SHP77 (cell line): ENCODE measurements around the gene CEP104.
A peak's percentile ranks its signal among the peaks of the same experiment; 100 is the strongest.

Experiments
- DNase-seq, 2 experiments: peaks; one replicate each; lab custom pipeline; 2025; lab: John Stamatoyannopoulos, UW

The CEP104 gene

DNA sequence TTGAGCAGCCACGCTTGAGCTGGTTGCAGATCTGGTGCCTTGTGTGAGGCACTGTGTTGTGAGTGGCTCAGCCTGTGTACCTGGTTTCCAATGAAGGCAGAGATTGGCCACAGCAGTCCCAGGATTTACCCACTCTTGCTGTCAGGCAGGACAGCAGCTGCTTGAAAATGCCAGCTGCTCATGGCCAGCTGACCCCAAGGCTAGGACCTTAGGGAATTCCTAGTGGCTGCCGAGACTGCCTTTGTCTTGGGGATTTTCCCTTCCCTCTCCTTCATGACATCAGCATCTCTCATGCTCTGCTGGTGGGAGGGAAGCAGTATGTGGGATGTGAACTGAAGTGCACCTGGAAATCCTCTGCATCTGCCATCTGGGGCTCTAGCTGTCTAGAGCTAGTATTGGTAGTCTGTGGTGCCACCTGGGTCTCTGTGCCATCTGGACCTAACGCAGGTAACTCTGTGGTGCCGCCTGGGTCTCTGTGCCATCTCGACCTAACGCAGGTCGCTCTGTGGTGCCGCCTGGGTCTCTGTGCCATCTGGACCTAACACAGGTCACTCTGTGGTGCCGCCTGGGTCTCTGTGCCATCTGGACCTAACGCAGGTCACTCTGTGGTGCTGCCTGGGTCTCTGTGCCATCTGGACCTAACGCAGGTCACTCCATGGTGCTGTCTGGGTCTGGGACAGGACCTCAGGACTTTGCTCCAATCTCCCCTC, 56.9 kb downstream of the CEP104 start:
- peak; percentile 74 to 78 for DNase-seq

GRCh38 chr1:3796215-3797061, 60.6 kb downstream of the CEP104 start, which contains the start of gene LRRC47:
LRRC47 (minus strand) TSS chr1:3796498; CDS start chr1:3796476, 22 bp downstream.
- DNase-seq, result peak; percentile 84 to 91

GRCh38 chr1:3795453-3796214, 61.4 kb downstream of the CEP104 start:
- DNase-seq, result no peak

GRCh38 chr1:3790952-3791351, 66.1 kb downstream of the CEP104 start:
- no peak for DNase-seq

- no peak for DNase-seq
These were observed 66.5 kb downstream of the CEP104 start for GRCh38 chr1:3790500-3790923.

DNA sequence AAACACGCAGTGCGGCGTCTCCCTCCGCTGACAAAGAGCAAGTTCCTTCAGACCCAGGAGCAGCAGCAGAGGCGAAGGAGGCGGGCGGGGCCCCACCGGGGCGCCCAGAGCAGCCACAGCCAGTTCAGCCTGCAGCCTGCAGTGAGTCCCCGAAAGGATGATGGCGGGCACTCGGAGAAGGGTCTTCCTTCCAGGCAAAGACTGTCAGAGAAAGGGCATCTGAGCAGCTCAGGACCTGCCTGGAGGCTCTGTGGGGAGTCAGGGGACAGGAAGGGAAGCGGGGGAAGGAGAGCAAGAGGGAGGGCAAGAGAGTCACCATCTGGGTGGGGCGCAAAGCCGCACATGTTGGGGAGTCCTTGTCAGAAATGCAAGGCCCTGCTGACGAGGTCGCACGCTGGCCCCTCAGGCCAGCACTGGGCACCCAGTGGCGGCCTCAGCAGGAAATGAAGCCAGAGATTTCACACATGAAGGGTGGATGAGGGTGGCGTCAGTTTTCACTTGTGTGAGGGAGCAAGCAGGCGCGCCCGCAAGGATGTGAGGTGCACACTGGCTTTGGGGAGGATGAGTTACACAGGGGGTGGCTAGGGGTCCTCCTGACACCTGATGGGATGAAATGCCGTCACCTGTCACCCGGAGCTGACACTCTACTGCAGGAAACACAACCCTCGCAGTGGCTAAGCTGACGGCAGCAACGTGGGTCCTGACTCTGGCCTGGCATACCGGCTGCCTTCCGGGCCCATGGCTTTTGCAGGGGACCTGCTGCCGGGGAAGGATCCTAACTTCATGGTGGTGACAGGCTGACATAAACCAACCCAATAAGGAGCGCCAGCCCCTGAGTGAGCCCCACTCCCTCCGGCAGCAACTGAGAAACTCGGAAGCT, 67.3 kb downstream of the CEP104 start:
- no peak for DNase-seq

DNA sequence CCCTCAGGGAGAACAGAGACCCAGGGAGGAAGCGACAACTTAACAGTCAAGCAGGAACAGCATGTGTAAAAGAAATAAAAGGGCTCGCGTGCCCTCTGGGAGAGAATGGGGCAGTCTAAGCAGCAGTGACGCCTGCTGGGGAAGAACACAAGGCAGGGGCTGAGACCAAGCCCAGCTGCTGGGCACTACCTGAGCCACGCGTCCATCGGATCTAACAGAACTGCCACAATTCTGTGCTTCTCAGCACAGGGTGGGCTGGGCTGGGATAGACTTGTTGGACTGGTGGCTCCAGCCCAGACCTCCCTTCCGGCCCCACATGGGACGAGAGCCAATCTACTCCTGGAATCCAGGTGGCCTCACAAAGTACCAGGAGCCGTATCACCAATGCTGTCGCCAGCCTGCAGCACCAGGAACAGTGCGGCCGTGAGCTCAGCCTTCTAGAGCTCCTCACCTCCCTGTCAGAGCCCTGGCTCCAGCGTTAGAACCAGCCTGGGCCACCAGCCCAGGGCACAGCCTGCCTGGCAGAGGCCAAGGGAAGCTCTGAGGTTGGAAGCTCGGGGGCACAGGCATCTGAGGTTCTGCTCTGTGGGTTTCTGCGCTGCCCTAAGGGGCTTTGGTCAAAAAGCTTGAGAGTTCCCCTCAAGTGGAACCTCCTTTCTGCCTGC, 68.1 kb downstream of the CEP104 start:
- no peak for DNase-seq

DNA sequence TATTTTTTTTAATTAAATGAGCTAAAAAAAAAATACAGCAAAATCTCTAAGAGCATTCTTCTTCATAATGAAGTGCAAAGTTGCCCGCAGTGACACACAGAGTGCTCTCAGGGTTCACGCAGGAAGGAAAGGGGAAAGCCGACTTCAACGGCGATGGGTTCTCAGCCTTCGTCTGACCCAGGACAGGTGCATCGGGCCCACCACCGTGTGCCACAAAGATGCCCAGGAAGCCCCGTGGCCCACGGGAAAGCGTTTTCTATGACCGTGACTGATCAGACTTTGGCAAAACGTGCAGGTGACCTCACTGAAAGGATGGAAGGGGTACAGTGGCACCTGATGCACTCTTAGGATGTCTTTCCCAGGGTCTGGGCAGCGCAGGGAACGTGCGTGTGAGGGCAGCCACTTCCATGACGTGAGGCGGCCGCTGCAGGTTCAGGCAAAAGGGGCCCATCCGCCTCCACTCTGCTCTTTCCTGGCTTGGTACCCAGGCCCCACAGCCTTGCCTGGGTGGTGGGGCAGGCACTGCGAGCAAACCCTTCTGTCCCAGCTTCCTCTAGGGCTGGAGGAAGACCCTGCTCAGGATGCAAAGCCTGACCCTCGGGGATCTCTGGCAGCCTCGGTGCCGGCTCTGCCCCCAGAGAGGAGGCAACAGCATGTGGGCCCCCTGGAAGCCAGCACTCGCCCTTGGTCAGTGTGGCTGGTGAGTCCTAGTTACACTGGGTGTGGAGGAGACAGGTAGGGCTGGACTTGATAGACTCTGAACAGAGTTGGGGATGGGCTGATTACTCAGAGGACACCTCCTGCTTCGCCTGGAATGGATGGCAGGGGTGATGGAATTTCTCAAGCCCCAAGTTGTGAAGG, 69.0 kb downstream of the CEP104 start:
- DNase-seq, result no peak

DNA sequence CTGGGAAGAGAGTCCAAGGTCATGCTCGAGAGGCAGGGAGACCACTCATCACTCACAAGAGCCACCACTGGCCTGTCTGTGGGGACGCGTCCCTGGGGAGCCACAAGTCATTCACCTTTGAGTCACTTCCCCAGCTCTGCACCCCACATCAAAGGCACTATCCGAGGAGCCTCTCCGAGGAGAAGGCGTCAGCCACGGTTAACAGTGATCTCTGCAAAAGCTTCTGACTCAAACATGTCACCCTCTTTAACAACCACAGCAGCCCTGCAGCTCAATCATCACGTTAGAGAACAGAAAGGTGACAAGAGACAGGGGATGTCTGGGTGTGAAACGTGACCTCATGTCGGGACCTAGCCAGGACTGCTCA, 69.7 kb downstream of the CEP104 start:
- DNase-seq, result no peak

DNA sequence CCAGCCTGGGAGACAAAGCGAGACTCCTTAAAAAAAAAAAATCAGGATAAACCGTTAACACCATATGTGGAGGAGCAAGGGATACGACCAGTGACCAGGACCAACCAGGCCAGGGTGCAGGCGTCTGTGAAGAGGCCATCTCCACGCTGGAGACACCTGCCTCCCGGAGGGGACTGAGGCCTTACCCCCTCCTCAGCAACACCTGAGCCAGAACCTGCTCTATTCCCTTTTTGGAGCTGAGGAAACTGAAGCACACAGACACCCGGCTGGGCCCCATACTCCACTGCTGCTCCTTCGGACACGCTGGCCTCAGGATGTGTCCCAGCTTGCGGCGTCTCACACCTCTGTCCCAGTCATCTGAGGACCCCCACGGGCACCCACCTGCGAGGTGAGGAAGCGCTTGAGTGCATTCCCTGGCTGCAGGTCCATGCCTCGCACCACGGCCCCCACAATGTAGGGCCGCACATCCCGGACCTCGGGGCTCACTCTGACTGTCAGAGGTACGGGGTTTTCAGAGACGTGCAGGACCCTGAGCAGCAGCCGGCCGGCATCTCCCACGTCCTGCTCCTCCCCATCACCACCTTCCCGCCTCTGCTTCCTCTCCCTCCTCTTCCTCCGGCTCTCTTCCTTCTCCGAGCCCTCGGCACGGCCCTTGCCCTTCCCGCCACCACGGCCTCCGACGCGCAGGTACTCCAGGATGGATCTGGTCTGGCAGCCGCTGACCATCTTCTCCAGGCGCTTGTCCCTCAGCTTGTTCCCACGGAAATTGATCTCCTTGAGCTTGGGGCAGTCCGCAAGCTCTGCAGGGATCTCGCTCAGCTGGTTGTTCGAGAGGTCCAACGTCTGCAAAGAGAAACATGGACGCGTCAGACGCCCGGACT, 70.3 kb downstream of the CEP104 start:
- no peak for DNase-seq

- no peak for DNase-seq
These were observed 71.4 kb downstream of the CEP104 start for GRCh38 chr1:3785456-3786157.

GRCh38 chr1:3785045-3785444, 72.0 kb downstream of the CEP104 start:
- no peak for DNase-seq

- no peak for DNase-seq
These were observed 73.1 kb downstream of the CEP104 start for GRCh38 chr1:3783651-3784474.

DNA sequence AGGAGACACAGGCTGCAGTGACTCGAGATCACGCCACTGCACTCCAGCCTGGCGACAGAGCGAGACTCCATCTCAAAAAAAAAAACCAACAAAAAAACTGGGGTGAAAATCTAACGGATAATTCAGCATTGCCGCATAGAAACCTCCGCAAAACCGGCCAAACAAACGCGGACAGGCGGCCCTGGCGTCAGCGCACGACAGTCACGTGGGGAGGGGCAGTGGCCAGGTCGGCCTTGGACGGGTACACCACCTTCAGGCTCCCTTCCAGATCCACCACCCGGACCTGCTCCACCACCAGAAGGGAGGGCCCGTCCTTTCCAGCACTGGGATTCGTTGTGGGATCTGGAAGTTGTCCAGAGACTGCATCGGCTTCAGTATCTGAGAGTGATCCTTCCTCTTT, 76.1 kb downstream of the CEP104 start:
- no peak for DNase-seq

GRCh38 chr1:3779912-3780416, 77.0 kb downstream of the CEP104 start:
- no peak for DNase-seq

DNA sequence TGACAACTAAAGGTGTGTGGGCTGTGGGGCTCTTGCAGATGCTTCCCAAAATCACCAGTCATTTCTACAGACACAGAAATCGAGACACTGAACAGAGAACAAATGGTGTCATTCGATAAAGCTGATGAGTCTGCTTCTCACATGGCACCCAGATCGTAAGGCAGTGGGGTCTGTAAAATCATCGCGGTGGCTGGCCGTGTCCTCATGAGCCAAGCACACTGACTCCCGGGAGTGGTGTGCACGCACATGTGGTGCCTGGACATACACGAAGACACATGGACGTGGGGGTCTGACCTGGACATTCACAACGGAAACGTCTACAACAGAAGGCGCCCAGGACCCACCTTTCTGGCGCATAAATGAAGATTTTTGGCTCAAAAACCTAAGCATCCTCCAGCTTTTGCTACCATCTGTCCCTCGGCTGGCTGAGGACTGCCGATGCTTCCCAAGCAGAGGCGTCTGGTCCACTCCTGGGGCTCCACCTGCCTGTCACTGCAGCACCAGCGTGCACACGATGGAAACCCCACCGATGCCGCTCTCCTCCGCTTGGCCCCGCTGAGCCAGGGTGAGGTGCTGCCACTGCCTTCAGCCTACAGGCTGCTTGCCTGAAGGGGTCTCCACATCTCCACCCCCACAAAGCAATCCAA, 77.6 kb downstream of the CEP104 start:
- no peak for DNase-seq
